Measurements from ENCODE around the gene CD34. TPM values are rescaled to one million over a fixed set of nuclear protein-coding genes. Genes with fewer than 3 reads are reported as not detected.
A peak's percentile ranks its signal among the peaks of the same experiment; 100 is the strongest.

The CD34 gene
- total and polyA plus RNA-seq, 2 donors (not counting 1 experiment from before 2014, with no cell fraction given) = under 0.01 to 0.51 TPM

GRCh38 chr1:207831517-207832327, 79.2 kb downstream of the CD34 start:
- Histone ChIP-seq H3K79me2 (ENCODE audit: control insufficient read depth, insufficient read depth, low read length) (peaks cover 16% of the 10 kb centered on the region), H3K9me3 (ENCODE audit: control insufficient read depth, insufficient read depth, low read depth, low read length) (no peaks in the 10 kb centered on the region), H3K4me1 (ENCODE audit: control insufficient read depth, extremely low read depth, insufficient read depth, low read length) (peaks cover 9% of the 10 kb centered on the region), H2AFZ (ENCODE audit: low read length) (no peak overlapping the region), H3K9ac (ENCODE audit: insufficient read depth, low read length) (no peak overlapping the region), H3K4me3 (replicated peaks in 1 of 4; ENCODE audit: control extremely low read depth in 1 of 4, insufficient read depth in 1 of 4, low read depth in 3 of 4, low read length in 4 of 4) (no peak overlapping the region), H4K20me1 (ENCODE audit: control insufficient read depth, extremely low read depth, insufficient read depth, low read length) (no peaks in the 10 kb centered on the region), H3K4me2 (ENCODE audit: extremely low read depth, insufficient read depth, low read length) (no peak overlapping the region), H3K27me3 (ENCODE audit: control insufficient read depth, insufficient read depth, low read length) (no peaks in the 10 kb centered on the region), H3K36me3 (ENCODE audit: control insufficient read depth, insufficient read depth, low read length) (no peaks in the 10 kb centered on the region), H3K27ac (ENCODE audit: insufficient read depth, low read length) (no peak overlapping the region)
- no peak for TF ChIP-seq EZH2 (IDR thresholded peaks at IDR 0.05; ENCODE audit: low read length, missing control alignments)
- no peak for TF ChIP-seq CTCF (conservative IDR thresholded peaks at IDR 0.05 in 1 of 2, IDR thresholded peaks at IDR 0.05 in 1 of 2; ENCODE audit: low read depth in 1 of 2, low read length in 2 of 2)
- peak in 1 of 2 donors; percentile 20 for DNase-seq (ENCODE audit: low read depth in 2 of 2)

Other genes starting within 250 kb of the CD34 start
- gene CD46, start 159.1 kb downstream of the CD34 start, total RNA-seq = 159 and 294 TPM in 2 replicates
- 113 and 198 TPM in 2 replicates for gene CD46, start 159.1 kb downstream of the CD34 start, polyA plus RNA-seq